Activated CD4-positive, CD25-positive, alpha-beta regulatory T cell treated with anti-CD3 and anti-CD28 coated beads, Interleukin-2, amount 50 U/mL, for 24 hours (primary cell): ENCODE measurements around the gene PLXNC1.

Source experiments
- ATAC-seq, 2 donors: fragments of 150-1000 bp; cut with Tn5 transposase; one replicate each; pipeline ENCODE4 v1.10.0; 2021; ENCODE audit warnings: mild to moderate bottlenecking in 1 of 2, moderate library complexity in 1 of 2

The PLXNC1 gene

DNA sequence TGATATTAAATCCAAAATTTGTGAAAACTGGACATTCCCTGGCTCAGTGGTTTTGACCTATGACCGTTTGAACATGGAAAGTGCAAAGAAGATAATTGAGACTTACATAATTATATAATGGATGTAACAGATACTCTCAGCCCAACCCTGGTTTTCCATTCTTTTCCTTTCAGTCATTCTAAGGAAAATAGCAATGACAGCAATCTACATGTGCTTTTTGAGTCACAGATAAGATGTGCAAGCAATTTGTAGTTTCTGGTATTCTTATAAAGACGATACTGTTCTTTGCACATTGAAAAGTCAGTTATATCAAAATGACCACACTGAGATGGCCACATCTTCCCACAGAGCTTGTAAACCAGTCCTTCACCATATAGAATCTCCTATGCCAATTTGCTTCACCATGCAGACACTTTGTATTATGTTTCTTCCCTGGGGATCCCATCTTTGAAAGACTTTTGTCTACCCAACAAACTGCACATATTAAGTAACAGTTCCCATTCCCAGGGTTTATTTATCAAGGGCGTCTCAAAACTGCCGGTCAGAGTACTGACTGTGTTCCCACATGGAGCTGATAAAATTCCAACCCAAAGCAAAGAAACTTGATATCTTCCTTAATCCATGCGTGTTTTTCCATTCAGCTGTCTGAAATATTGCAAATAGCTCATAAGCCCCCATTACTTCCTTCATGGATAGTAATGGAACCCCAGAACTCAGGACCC lies 34.8 kb downstream of the PLXNC1 start:
- no peak for ATAC-seq

DNA sequence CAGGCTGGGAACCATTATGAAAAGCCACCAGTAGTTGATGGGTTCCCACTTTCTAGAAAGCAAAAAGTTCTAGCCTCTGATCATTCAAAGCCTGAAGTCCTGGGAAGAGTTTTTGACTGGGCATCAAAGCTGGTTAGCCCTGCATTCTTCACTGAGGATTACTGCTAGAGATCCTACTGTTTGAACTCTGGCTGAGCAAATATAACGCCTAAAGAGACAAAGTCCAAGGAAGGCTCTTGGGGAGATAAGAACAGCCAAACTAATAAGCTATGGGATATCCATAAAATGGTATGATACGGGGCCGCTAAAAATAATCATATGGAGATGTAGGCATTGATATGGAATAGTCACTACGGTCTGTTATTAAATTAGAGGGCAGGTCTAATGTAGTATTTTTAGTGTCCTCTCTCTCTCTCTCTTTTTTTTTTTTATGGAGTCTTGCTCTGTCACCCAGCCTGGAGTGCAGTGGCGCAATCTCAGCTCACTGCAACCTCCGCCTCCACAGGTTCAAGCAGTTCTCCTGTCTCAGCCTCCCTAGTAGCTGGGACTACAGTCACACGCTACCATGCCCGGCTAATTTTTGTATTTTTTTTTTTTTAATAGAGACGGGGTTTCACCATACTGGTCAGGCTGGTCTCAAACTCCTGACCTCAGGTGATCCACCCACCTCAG lies 35.5 kb downstream of the PLXNC1 start:
- no peak for ATAC-seq

DNA sequence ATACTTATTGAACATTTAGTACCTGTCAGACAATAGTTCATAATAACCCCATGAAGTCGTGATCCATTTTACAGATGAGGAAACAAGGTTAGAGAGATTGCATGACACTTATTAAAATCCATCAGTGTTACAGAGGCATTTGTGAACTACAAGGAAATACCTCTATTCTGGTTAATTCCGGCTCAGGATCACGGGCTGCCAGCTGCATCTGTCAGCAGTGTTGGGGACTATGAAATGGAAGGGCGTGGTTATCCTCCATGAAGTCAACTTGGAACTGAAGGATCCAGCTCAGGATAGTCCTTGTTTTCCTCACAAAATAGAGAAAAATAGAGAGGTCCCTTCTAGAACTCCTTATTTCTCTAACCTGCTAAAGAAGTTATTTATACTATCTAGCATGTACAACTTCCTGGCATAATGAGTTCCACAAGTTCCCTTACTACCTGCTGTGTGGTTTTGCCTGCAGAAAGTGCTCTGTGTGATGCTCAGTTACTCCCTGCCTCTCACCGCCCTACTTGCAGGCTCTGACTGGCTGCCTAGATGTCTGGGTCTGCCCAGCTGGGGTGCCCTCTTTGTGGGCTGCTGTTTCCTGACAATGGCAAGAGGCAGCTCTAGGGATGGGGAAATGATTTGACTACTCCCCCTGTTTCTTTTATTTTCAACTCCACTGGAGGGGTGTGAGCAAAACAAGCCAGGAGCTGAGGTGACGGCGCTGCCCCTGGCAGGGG lies 36.8 kb downstream of the PLXNC1 start:
- no peak for ATAC-seq

DNA sequence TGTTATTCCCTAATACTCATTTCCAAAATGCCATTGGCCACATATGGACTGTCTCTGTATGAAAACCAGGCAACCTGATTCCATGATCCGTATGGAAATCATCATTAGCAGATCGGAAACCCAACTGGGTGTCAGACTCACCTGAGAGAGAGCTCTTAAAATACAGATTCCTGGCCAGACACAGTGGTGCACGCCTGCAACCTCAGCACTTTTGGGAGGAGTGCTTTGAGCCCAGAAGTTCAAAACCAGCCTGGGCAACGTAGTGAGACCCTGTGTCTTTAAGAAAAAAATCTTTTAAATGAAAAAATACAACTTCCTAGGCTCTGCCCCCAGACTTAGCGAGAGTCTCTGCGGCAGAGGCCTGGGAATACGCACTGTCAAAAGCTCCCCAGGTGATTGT lies 37.4 kb downstream of the PLXNC1 start:
- no peak for ATAC-seq

DNA sequence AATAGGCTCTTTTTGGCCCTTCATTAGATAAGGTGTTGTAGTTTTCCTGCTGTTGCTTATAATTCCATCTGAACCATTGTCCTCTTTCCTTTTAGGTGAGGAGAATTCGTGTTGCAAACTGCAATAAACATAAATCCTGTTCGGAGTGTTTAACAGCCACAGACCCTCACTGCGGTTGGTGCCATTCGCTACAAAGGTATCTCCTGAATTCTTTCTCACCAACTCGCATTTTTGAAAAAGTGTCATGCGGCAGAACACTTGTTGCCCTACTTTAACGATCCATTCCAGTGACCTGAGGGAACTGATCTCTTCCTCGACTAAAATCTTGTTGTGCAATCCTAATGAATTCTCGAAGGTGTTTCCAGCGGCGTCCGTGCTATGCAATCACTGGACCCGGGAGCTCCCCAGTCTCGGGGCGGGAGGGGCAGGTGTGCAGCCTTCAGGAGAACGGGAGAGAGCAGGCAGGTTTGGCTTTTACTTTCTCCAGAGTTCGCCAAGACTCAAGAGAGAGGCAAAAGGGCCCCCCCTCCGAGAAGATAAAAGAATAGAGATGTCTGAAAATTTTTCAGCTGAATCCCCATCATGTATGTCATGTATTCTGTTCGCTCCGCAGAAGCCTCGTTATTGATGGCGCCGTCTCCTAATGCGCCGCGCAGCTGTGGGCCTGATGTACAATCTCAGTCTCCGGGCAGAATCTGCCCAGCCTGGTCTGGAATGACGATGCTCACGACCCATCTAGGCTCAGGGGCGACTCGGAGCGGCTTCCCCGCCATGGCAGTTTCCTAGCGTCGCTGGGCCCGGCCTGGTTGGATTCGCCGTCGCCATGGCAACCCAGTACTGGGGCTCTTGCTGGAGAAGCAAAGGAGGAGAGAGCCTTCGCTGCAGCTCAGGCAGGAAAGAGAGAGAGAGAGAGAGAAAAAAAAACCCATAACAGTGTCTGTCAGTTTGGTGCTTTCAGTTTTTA lies 38.2 kb downstream of the PLXNC1 start:
- ATAC-seq: no peak

DNA sequence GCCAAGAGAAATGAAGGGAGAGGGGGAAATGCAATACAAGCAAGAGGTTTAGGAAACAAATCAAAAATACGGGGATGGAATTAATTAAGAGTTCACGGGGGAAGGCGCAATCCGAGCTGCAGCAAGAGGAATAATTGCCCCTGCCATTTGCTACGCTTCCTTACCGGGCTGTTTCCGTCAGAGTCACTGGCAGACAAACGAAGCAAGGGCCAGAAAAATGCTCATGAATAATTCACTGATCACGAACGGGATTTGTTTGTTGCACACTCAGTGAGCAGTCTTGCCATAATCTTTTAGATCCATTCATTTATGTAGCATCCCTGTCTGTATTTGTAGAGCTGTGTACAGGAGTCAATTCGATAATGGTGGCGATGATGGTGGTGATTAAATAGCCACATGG lies 39.0 kb downstream of the PLXNC1 start:
- no peak for ATAC-seq

DNA sequence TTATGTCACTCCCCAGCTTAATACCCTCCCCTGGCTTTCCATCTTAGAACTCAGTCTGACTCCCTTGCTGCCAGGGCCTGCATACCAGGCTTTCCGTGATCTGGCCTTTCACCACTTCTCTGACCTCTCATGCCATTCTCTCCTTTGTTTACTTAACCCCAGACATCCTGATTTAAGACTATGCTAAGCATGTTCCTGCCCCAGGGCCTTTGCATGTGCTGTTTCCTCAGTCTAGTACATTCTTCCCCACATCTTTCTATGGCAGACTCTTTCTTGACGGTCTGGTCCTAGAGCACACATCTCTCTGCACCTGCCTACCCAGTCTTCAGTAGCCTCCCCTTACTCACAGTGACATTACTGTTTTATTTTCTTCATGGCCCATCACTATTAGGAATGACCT lies 42.2 kb downstream of the PLXNC1 start:
- no peak for ATAC-seq

DNA sequence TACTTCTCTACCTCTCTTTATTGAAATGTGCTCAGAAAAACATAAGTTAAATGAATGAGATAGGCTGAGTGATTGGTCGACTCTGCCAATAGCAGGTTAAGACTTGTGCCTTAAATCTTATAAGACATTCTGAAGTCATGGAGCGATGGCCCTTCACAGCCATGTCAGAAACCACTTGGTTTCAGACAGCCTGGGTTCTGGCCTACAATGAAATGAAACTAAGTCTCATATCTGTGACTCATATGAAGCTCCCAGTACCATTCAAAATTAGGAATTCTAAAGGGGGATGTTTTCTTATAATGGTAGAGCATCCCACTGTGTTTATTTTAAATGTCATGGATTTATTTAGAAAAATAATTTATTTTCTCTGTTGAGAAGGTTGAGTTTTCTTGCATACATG lies 42.6 kb downstream of the PLXNC1 start:
- ATAC-seq: no peak

DNA sequence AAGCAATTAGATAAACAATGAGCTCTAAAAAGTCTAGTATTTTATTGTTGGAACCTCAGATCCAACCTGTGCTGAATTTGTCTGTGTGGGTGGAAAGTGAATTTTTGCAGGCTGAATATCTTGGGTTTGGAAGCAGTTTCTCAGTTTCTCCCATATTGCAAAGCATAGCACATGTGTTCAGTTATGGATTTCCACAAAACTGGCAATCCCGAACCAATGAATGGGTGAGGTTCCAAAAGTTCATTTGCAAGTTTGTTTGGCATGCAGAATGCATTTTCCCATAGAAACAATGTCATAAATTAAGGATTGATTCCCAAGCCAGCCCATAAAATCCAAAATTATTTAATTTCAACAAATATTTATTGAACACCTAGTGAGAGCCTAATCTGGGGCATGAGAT lies 43.4 kb downstream of the PLXNC1 start:
- no peak for ATAC-seq

DNA sequence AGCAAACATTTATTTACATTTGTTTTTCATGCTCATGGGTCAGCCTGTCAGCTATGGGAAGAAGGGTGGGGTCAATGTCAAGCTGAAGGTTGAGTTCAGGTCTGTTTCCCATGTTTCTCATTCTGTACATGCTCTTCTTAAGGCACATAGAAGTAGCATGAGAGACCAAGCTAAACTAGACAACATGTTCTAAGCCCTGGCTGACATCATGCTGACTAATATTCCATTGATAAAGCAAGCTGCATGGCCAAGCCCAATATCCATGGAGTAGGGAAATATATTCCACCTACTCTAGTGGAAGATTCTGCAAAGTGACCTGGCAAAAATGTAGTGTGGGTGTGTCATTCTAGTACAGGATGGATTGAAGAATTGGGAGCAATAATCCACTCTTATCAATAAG lies 44.1 kb downstream of the PLXNC1 start:
- ATAC-seq: no peak

DNA sequence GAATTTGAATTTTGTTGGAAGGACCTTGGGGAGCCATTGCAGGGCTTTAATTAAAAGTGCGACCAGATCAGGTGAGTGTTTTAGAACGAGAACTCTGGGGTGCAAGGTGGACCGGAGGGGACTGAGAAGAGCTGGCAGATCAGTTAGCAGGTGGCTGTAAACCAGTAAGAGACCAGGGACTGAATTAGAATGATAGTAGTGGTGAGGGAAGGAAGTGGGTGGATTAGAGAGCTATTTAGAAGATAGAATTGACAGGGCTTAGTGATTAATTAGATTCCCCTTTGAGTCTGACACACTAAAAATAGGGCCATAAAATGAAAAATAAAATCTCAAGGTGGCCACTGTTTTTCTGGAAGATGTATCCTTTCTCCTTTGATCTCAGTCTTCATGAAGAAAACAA lies 44.8 kb downstream of the PLXNC1 start:
- no peak for ATAC-seq

DNA sequence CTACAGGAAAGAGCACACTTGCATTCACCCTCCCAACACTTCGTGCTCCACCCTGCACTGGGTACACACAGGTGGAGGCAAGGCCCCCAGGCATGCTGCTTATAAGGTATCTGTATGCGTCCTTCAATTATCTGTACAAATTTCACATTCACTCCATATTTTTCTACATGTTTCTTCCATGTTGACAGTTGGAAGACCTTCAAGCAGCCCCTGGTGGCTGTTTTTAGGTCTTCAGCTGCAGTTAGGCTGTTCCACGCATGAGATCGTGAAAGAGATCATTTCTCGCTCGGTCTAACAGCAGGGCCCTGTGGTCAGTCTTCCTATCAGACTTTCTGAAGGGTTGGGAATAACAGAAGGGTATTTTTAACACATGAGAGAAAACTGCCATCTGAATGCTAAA lies 47.1 kb downstream of the PLXNC1 start:
- no peak for ATAC-seq

DNA sequence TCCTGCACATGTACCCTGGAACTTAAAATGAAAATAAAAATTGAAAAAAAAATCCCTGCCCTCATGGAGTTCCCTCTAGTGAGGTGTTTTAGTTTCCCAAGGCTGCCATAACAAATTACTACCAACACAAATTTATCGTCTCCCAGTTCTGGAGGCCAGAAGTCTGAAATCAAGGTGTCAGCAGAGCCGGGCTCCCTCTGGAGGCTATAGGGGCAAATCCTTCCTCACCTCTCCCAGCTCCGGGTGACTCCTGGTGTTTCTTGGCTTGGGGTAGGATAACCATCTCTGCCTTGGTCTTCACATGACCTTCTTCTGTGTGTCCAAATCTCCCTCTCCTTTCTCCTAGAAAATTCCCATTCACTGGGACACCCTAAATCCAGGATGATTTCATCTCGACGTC lies 50.1 kb downstream of the PLXNC1 start:
- ATAC-seq: no peak

DNA sequence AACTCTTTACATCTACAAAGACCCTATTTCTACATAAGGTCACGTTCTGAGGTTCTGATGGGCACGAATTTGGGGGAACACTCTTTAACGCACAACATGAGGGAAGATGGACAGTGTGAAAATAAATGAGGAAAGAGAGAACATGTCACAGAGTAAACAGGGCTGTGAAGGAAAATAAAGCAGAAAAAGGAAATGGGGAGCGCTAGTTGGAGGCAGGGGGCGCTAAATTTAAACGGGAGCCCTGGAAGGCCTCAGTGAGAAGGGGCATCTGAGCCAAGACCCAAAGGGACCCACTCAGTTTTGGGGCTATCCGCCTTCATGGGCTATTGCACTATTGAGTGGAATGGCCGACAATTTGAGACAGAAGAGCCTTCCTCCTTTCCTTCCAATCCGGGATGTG lies 50.5 kb downstream of the PLXNC1 start:
- ATAC-seq: no peak

DNA sequence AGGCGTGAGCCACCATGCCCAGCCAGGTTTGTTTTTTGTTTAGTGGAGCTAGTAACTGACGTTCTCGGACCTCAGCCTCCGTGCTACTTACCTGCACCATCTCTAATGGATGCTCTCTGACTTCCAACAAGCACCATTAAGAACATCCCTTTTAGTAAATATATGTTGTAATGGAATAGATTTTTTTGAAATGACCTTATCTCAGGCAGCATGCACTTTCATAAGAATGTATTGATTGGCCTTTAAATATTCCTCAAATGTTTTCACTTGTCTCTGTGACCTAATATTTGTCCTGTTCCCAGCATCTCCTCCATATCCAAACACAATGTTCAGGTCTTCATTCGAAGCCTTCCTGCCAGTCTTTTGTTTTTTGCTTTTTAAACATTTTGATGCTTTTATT lies 51.7 kb downstream of the PLXNC1 start:
- no peak for ATAC-seq

DNA sequence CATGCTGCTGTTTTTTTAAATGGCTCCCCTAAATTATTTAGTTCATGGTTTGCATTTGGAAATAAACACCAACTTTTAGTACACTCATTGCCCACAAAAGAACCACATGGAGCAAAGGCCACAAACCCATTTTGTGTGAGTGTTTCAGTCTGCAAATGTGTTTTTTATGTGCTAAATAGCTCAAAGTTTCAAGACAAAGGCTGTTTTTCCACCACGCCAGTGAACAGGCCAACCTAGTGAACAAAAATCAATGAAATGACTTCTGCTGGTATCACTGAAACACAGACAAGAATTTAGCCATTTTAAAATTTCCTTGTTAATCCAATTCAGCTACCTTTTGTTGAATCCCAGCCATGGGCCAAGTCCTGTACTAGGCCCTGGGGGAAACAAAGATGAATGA lies 52.3 kb downstream of the PLXNC1 start:
- no peak for ATAC-seq

DNA sequence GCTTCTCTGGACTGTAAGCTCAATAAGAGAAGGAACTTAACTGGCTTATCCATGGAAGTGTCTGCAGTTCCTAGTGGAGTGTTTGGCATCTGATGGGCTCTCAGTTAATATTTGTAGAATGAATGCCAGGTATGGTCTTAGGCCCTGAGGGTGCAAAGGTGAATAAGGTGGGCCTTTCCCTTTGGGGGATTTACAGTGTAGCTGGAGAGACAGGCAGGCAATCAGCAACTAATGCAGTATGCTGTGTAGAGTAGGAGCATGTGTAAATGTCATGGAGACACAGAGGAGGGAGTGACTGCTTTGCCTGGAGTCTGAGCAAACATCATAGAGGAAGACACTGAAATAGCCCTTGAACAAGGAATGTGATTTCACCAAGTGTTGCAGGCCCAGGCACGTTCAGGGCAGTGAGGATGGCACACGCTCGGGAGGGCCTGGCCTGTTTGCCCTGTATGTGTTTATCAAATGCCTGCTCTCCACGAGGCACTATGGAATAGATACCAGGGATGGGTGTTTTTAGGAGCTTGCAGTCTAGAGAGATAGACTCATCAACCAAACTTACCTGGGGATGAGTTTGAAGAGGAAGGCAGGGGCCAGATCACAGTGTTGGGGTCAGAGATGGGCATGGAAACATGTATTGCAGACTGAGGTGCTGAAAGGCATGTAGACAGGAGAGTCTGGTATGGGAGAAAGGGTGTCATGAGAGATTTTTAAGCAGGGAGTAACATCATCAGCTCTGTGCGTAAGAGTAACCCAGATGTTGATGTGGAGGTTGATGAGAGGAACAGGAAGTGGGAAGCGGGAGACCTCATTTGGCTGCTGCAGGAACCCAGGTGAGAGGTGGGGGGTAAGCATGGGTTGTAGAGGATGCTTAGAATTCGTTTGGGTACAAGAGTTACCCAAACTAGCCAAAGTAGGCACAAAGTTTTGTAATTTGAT lies 54.1 kb downstream of the PLXNC1 start:
- no peak for ATAC-seq

DNA sequence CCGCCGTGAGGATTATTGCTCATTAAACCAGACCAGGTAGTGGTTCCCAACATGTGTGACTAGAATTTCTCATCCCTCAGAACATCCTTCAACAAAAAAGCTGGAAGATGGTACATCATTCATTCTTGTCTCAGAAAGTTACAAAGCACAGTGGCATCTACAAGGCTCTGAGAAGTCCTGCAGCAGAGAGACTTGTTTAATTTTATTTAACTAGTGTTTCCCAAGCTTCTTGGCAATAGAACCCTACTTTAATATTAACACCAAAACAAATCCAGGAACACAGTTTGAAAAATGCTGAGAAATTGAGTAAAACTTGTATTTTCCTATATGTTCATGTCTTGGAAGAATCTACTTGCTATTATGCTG lies 54.8 kb downstream of the PLXNC1 start:
- ATAC-seq: no peak

DNA sequence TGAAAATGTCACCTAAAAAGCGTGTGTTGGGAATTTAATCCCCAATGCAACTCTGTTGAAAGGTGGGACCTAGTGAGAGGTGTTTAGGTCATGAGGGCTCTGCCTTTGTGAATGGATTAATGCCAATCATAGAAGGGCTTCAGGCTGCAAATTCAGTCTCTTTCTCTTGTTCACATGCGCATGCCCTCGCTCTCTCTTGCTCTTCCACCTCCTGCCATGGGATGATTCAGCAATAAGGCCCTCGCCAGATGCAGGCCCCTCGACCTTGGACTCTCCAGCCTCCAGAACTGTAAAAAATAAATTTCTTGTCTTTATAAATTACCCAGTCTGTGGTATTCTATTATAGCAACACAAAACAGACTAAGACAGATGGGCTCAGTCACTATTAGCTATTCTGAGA lies 55.4 kb downstream of the PLXNC1 start:
- no peak for ATAC-seq

DNA sequence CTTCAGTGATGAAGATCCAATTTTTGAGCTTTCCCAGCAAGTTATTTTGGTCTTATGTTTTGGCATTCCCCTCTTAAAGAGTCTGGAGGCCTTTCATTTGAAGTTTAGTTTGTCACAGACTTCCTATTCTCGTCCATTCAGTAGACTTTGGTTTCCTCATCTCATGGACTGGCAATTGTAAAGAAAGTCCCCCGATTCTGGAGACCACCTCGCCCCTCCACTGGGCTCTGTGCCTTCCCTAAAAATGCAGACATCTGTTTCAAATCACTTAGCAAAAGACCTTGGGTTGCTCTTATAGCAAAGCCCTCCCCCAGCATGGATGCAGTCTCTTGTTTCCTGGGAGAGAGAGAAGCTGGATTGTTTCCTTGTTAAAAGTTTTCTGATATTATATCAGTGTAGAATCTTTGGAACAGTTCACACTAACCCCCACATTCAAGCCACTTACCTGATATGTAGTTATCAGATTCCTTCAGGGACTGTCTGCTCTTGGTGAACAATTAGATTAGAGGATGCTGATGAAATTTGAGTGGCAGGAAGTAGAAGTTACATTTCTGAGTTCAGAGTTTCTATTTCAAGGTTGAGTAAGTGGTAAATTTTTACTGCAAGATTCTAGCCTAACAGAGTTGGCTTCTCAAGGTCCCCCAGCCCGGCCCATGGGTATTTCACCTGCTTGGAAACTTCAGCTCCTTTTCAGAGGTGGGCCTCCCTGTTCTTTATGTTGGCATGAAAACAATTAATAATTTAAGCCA lies 56.3 kb downstream of the PLXNC1 start:
- peak in 1 of 2 donors; percentile 8 for ATAC-seq

DNA sequence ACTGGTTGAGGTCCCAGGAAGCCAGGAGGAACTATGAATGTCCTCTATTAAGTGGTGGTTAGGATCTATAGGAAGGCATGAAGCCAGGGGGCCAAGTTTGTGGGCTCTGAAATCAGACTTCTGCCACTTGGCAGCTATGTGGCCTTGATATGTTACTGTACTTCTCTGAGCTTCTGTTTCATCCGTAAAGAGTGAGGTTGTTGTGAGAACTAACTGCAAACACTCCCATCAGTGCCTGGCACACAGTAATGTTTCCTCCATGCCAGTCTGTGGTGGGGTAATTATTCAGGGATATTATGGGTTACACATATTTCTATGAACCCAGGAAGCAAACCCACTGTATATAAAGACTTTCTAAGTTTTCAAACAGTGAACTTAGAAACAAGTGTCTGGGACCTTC lies 57.4 kb downstream of the PLXNC1 start:
- no peak for ATAC-seq
